DMS114 treated with DMSO at 0.1 percent for 48 hours (cell line): Measurements from ENCODE around the gene PKNOX2.

Source experiments
- DNase-seq: peaks from one replicate; lab custom pipeline; 2025; ENCODE audit not compliant: unreplicated experiment; lab: John Stamatoyannopoulos, UW

Gene PKNOX2

DNA sequence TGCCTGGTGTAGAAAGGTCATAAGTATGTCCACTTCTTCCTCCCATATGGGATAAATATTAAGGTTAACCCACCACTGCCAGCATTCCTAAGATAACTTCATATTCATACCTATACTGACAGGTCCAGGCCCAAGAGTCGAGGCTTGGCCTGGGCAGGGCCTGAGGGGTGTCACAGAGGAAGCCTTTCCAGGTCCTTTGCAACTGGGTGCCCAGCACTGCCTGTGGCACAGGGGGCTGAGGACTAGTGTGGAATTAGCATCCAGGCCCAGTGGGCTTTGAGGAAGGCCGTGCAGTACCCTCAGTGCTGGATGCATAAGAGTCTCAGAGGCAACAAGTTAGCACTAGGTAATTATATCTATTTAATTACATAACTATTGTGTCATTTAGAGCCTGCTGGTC is 65.4 kb downstream of the PKNOX2 start:
- no peak for DNase-seq

DNA sequence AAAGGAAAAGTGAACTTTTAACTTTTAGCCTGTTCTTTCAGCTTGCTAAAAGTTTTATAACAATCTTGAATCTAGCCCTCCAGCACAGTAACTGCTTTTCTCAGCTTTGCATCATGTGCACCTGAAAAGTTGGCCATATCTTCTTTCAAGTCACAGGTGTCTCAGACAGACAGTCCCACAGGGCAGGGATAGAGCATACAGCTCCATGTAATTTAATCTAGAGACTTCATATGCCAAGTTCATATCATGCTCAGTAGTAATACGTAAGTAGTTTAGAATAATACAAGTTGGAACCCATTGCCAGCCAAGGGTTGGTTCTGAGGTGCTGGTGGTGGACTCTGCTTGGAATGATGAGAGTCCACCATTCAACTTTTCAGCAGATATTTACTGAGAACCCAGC is 68.6 kb downstream of the PKNOX2 start:
- no peak for DNase-seq

DNA sequence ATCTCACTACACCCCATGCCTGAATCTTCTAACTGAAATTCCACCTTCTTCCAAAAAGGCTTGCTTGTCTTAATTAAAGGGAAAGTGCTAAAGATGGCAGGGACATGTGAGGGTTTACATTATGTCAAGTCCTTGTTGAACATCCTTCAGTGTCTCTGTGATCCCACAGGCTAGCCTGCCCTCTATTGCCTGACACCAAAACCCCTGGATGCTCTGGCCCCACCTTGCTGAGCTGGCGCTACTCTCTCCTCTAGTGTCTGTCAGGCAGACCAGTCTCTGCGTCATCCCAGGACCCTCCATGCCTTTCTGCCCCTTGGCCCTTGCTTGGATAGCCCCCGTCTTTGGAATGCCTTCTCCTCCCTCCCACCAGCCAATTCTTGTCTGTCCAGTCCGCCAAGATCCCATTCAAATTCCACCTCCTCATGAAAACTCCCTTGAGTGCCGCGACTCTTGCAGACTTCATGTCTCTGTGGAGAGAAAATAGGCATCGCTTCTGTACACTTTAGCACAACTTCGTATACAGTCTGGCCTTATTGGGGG is 69.3 kb downstream of the PKNOX2 start:
- DNase-seq: no peak

DNA sequence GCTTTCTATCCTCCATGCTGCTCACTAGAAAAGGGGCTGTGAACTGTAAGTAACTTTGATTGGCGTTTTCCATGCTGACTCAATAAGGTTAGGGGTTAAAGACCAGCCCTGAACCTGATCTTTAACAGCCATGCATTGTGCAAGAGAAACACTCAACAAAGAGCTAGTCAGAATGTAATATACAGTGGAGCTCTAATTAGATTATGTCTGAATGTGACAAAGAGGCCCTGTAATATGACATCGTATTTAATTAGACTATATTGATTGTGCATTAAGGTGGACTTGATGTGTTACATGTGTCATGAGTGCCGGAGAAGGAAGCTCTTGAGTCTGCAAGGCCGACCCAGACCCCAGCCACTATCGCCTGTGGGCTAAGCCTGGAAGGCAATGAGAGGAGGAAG is 70.5 kb downstream of the PKNOX2 start:
- no peak for DNase-seq

DNA sequence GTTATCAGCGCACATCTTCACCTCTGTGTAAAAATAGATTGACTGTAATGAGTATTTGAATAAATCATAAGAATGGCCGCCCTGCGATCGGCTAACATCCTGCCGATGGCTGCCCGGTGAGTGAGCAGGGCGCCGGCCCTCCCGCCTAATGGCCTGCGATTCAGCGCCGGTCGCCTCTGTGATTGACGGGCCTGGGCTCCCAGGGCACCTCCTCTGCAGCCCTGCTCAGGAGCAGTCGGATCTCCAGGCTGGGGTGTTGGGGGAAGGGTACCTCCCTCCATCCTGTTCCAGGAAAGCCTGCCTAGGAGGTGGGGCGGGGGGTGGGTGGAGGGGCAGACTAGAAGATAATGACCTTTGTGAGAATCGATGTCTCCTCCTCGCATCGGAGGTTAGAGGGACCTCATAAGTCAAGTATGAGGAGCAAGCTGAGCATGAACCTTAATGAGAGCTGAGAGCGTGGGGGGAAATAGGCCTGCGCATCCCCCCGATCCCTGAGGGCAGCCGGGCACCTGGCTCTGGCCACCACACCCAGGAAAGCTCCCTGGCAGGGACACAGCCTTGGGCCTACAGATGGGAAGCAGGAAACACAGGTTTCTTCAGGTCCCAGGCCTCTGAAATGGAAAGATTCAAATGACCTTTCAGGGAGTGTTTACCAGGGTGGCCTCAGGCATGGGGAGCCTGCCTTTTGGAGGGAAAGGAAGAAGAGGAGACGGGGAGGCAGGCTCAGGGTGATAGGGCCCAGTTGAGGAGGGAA is 71.7 kb downstream of the PKNOX2 start:
- no peak for DNase-seq

DNA sequence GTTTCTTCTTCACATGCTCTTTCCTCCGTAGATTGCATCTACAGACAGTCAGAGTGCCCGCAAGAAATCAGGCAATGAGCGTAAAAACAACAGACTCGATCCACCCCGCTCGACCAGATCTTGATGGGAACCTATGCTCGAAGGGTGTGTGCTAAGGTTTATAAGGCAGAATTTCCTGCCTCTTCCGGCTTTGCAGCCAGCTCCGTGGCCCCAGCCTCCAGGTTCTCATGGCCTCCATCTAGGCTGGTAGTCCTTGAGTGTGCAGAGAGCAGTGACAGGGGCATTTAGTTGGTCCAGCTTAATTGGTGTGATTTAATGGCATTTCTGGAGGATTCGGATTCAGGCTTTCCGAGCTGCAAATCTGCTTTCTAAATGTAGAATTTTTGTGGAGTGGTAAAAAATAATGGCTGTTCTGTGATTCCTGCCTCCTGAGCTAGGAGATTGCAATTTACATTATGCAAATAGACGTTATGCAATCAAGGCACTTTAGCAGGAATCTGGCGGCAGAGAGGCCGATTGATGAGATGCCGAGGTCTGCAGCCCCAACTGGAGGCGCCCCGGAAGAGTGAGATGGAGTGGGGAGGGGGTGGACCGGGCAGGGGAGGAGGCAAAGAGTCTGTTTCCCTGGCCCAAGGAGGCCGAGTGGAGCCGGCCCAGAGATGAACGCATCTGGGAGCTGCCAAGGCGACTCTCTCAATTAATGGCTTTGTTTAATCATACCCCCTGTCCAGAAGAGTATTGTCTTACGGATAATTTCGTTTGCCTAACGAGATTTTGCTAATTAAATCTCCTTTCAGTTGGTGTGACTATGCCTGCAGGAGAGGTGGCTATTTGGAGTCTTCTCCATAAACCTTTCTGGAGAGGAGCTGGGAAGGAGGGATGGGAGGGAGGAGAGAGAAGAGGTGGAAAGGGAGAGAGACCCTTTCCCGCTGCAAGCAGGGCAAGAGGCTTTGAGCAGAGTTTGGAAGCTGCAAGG is 75.3 kb downstream of the PKNOX2 start:
- no peak for DNase-seq

DNA sequence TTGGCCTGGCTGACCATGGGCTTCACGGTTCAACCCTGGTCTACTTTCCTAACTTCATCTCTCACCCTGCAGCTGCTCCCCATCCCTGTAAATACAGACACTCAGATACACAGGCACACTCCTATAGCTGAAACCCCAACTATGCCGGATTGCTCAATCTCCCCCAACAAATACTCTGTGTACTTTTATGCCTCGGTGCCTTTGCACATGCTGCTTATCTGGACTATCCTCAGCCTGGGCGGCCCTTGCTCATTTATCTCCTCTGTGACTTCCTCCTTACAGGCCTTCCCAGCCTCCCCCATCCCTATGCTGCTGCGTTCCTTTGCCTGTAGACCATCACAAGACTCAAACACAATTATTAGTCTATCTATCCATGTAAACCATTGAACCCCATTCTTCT is 76.6 kb downstream of the PKNOX2 start:
- DNase-seq: no peak

DNA sequence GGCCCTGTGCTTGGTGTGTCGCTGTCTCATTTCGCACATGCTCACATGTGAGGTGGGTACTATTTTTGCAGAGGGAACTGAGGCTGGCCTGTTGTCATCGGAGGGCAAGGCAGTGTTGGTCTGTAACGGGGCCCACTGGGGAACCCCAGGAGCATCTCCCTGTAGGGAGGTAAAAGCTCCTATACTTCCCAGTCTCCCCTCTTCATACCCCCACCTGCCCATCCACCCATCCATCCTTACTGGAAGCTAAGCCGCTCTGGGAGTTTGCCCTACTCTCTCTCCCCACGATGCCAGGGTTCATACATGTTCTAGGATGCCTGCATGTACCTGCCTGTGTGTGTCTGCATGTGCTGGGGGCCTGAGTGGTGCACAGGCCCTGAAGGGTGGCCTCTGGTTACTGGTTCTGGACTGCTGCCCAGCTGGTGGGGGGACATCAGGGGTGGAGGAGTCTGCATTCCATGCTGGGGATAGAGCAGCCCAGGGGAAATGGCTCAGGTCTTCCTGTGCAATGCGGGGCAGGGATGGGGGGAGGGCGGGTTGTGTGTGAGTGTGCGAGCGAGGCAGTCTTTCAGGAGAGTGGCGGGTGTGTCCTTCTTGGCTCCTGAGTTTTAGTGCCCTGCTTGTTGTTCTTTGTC is 77.7 kb downstream of the PKNOX2 start:
- no peak for DNase-seq

DNA sequence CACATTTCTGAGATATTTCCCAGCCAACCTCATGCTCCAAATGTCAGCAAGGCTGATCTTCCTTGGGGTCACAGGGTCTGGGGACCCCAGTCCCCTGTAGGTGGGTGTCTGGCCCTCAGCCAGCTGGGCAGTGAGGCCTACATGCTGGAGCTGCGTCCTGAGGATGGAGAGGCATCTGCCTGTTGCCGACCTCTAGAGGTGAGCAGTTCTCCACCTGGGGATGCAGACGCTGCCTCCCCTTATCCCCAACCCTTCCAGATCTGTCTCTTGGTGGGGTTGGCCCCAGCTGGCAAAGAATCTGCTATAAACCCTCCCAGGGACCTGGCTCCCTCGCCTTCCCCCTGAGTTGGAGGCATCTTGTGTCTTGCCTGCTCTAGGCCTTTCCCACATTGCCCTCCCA is 79.6 kb downstream of the PKNOX2 start:
- DNase-seq: no peak

DNA sequence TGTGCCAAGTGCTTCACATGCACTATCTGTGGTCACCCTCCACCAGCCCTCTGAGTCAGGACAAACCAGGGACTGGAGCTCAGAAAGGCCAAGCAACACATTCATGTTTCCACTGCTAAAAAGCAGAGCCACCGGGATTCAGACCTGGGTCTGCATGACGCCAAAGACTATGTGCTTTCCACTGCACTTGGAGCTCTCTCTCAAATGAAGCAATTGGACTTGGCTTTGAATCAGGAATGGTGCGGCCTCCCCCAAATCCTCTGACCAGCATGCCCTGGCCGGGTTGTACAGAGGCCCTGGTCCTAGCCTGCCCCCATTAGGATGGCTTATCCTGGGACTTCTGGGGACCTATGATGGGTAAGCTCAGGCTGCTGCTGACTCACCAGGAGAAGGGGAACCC is 80.7 kb downstream of the PKNOX2 start:
- no peak for DNase-seq

DNA sequence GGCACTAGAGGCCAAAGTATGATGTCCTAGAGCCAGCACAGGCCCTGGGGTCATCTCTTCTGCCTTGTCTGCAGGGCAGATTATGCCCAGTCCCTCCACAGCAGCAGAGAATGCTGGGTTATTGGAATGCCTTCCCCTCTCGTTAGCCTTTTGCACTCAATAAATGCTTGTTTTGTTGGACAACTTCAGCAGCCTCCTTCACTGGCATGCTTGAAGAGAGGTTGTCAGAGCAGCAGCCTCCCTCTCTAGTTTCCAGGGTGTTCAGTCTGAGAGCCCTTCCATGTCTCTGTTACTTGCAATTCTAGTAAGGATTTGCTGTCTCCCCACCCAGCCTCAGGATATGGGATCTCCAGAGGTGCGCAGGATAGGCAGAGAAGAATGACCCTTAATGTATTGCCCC is 82.9 kb downstream of the PKNOX2 start:
- DNase-seq: no peak

DNA sequence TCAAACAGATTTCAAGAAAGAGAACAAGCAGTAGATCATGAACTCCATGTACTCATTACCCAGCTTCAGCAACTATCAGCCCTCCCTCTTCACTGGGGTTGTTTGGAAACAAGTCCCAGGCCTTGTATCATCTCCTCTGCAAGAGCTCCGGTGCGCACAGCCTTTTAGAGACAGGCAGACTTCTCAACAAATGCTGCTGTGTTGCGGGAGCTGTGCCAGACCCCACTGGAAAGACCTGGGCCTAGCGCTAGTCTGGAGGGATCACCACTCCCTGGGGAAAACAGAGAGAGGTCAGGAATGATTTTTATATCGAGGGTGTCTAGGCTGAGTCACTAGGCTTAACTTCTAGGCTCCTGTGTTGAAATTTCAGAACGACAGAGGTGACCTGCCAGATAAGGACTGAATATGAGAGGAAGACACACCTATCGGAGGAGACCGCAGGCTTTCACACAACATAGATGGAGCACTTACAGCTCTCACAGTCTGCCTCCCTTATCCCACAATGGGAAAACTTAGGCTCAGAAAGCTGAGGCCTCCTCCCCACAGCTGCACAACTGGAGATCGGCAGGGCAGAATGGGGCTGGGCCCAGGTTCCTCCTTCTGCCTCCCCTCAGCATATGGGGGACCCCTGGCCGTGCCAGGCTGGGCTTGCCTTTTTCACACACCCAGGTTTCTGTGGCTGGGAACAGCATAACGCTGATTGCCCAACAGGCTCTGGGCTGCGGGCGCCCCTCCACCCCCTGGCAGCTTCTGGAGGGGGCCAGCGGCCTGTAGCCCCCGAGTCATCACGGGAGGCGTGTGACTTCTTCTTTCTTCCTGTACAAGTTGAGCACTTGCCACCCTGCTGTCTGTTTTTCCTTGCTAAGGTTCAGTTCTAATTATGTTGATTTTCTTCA is 86.0 kb downstream of the PKNOX2 start:
- no peak for DNase-seq

DNA sequence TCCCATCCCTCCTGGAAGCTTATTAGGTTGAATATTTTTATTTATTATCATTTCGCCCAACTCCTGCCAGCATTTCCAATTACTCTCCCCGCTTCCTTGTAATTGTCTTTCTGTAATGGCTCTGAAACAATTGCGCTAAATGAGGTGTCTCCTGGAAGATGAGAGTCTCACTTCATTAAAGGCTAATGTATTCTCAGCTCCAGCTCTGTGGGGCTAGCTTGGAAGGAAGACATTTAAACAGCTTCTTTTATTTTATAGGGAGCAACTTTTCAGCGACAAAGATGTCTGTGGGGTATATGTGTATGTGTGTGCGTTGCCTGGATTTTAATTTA is 86.6 kb downstream of the PKNOX2 start:
- DNase-seq: no peak

DNA sequence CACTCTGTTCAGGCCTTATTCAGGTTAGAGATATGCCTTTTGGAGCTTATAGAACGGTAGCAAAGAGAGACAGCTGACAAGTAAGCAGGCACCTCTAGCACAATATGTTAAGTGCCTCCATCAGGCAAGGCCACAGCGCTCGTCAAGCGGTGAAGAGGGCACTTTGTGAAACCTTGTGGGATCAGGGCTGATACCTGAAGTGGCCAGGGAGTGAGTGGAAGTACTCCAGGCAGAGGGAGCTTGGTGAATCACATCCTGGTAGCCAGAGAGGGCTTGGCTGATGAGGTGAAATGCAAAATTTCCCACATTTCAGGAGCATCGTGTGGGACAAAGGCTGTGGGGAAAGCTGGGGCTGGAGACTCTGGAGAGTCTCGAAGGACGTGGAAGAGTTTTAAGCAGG is 87.4 kb downstream of the PKNOX2 start:
- DNase-seq: no peak

DNA sequence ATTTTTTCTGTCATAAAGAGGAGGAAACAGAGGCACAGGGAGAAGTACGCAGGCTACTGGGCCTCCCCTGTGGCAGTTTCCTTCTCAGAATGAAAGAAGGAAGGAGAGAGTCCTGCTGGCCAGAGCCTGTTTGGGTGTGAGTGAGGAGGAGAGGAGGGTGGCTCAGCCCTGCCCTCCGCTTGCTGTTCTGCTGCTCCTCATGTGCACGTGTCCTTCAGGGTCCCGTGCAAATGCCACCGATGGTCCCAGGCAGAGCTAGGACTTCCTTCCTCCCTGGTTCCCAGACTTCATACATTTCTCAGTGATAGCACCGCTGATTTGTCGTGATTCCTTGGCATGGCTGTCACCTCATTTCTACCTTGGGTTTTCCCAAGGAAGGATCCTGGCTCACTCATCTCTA is 88.7 kb downstream of the PKNOX2 start:
- DNase-seq: no peak

DNA sequence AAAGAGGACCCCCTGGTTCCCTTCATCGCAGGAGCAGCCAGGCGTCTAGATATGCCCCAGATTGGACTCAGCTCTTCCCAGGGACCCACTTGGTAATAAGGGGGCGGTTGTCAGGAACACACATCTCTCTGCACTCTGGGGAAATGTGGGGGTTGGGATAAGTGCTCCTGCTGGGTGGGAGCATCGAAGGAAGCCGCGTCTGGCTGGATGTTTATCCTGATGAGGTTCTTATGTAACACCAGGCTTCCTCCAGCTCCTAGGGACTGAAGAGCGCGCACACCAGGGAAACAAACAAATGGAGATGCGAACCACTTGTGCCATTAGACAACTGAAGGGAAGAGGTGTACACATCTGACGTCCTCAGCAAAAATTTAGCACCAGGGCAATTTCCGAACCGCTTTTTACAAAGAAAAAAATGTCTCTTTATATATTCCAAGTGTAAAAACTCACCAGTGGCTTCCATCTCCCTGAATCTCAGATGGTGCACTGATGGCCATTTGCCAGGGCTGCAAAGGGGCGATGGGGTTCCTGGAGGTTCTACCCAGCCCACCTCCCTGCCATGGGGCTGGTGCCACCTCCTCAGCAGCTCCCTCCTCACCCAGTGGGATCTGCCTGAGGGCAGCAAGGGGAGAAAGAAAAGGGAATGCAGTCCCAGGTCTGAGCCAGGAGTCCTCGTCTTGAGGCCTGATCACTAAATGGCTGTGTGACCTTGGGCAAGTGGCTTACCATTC is 89.4 kb downstream of the PKNOX2 start:
- no peak for DNase-seq

DNA sequence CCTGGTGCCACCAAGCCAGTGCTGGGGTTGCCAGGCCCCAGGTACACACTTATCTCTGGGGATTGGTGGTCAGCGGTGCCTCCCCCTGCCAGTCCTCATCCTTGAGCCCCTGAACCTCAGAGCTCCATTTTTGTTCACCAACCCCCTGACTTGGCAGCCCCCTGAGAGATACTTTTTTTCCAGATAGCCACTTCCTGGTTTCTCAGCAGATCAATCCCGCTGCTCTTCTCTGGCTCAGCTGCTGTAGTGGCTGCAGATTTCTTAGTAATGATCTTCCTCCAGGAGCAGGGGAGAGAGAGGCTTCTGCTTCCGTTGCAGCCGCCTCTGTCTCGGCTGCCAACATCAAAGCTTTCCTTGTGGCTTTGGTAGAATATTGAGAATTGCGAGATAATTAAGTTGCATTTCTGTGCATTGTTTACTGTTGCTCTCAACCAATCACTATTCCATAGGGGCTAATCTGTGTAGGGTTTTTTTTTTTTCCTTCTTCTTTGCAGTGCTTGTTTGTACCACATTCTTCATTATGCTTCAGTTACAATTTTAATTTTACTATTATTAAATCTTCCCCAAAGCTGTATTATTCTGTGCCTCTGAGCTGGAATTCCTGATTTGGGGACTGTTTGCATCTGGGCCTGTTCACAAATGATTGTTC is 92.1 kb downstream of the PKNOX2 start:
- DNase-seq: no peak

DNA sequence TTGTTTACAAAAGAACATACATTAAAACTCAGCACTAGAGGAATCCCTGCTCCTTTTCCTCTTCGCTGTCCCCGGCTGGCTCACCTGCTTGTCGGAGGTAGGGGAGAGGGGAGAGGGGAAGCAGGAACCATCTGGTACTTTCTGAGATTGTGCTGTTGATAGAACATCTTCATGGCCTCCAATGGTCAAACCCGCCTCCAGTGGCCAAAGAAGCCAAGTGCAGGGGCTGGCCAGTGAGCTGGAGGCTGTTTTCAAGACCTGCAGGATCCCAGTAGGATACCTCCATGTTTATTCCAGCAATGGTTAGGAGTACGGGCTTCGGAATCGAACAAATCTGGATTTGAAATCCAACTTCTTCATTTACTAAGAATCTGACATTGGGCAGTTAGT is 92.6 kb downstream of the PKNOX2 start:
- DNase-seq: no peak

DNA sequence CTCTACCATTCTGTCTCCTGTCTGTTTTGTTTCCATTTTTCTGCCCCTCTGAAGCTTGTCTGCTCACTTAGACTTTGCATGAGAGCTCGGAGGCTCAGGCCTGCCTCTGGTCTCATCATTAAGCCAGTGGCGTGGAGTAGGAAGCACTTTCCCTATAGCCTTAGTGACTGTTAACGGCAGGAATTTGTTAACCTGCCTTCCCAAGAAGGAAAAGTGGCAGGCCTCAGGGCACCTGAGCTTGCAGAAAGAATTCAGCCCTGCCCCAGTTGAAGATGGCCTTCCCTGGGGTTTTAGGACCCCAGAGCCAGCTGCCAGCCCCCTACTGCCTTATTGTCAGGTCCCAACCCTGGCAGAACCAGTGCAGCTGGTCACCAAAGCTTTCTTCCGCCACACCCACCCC is 93.2 kb downstream of the PKNOX2 start:
- no peak for DNase-seq
